Lower leg skin (tissue), 3 donors: Measurements from ENCODE around the gene TRIM37.

Experiments
- POLR2A ChIP-seq, 2 donors: fragments of 450-650 bp; IDR thresholded peaks; one replicate each; pipeline ENCODE4 v1.6.1; 2016 to 2017; ENCODE audit warnings: antibody characterized with exemption in 2 of 2, mild to moderate bottlenecking in 1 of 2, moderate library complexity in 1 of 2
- TF ChIP-seq, protein P1 (sequence below), 3 donors: fragments of 450-650 bp; IDR thresholded peaks; one replicate each; pipeline ENCODE4 v1.5.1; 2016; ENCODE audit warnings: antibody characterized with exemption in 3 of 3, mild to moderate bottlenecking in 3 of 3, moderate library complexity in 2 of 3

DNA sequence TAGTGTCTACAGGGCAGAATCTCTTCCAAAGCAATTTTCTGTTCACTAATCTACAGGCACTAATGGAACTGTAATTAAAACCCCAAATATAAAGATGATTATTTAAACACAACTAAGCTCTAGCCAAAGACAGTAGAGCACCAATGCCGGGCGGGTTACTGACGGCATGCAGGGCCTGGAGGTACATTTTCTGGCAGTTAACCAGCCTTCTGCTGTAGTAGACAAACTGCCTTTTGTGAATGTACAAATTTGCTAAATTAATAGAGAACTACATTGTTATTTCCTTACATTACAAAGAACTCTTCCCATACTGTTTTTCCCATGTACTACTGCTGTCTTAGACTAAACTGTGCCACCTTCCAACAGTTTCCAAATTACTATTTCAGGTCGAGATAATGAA lies 107.8 kb downstream of the TRIM37 start:
- TF ChIP-seq, protein P1, sequence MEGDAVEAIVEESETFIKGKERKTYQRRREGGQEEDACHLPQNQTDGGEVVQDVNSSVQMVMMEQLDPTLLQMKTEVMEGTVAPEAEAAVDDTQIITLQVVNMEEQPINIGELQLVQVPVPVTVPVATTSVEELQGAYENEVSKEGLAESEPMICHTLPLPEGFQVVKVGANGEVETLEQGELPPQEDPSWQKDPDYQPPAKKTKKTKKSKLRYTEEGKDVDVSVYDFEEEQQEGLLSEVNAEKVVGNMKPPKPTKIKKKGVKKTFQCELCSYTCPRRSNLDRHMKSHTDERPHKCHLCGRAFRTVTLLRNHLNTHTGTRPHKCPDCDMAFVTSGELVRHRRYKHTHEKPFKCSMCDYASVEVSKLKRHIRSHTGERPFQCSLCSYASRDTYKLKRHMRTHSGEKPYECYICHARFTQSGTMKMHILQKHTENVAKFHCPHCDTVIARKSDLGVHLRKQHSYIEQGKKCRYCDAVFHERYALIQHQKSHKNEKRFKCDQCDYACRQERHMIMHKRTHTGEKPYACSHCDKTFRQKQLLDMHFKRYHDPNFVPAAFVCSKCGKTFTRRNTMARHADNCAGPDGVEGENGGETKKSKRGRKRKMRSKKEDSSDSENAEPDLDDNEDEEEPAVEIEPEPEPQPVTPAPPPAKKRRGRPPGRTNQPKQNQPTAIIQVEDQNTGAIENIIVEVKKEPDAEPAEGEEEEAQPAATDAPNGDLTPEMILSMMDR (IDR thresholded peaks at IDR 0.05) = no peak
- no peak for TF ChIP-seq POLR2A (IDR thresholded peaks at IDR 0.05)
